ENCODE results near the gene HAT1. TPM values are rescaled to one million over a fixed set of nuclear protein-coding genes. Genes with fewer than 3 reads are reported as not detected.

Gene HAT1
- total RNA-seq, 1 experiment from 2014 or later: 56.8 TPM

DNA sequence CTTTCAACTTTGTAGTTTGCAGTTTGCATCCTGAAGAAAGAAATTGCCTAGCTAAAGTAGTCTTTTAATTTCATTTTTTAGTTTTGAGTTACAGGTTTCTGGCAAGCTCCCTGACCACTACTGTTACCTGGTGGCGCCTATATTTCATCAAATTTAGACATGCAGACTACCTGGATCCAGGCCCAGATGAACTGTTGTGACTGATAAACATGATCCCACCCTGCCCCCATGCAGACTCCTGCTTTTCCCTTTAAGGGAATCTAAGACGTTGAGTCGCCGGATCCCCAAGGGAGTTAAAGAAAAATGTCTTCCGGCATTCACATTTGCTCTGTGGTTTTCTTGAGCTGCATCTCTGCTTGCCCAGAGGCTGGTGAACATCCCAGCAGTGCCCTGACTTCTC lies 99.7 kb downstream of the HAT1 start:
- DNase-seq: no peak
- Histone ChIP-seq H3K9me2 (replicated peaks; ENCODE audit: insufficient read depth, low read length) (no peaks in the 10 kb centered on the region), H3K4me3 (ENCODE audit: low read length) (no peak overlapping the region), H3K9ac (ENCODE audit: low read length) (no peak overlapping the region), H3K27ac (ENCODE audit: low read length) (peak overlapping the region; percentile 67; the same call in 1 of the 2 replicates), H3K4me1 (ENCODE audit: low read length) (peaks cover 31% of the 10 kb centered on the region), H3K4me2 (ENCODE audit: low read depth, low read length, poor library complexity, severe bottlenecking) (no peak overlapping the region), H2AFZ (ENCODE audit: low read length) (no peak overlapping the region), H4K20me1 (ENCODE audit: insufficient read depth, low read depth, low read length) (no peaks in the 10 kb centered on the region), H3K79me2 (ENCODE audit: low read length) (no peaks in the 10 kb centered on the region), H3K27me3 (ENCODE audit: low read length) (no peaks in the 10 kb centered on the region), H3K36me3 (ENCODE audit: insufficient read depth, low read length) (no peaks in the 10 kb centered on the region), H3K9me3 (ENCODE audit: low read length) (no peaks in the 10 kb centered on the region)

DNA sequence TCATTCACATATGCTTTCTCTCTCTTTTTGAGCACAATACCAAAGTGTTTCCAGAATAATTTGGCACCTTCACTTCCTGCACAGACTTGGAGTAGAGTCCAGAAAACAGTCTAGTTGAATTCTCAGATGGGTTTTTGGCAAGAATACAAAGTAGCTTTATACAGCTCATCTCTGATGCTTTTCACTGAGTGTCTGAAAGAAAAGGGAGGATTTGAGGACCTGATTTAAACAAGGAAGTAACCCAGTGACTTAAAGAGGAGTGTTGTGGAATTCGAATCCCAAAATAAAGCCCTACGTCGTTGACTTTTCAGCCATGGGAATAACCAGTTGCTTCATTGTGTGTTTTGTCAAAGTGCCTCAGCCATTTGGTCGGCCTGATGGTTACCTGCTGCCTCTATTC lies 109.3 kb downstream of the HAT1 start:
- Histone ChIP-seq H3K4me3 (ENCODE audit: low read length) (no peak overlapping the region), H3K4me2 (ENCODE audit: low read depth, low read length, poor library complexity, severe bottlenecking) (no peak overlapping the region), H3K27ac (ENCODE audit: low read length) (no peak overlapping the region), H3K9me3 (ENCODE audit: low read length) (no peaks in the 10 kb centered on the region), H3K9ac (ENCODE audit: low read length) (no peak overlapping the region), H3K27me3 (ENCODE audit: low read length) (no peaks in the 10 kb centered on the region), H4K20me1 (ENCODE audit: insufficient read depth, low read depth, low read length) (no peaks in the 10 kb centered on the region), H3K4me1 (ENCODE audit: low read length) (peaks cover 29% of the 10 kb centered on the region), H3K9me2 (replicated peaks; ENCODE audit: insufficient read depth, low read length) (no peaks in the 10 kb centered on the region), H3K79me2 (ENCODE audit: low read length) (no peaks in the 10 kb centered on the region), H3K36me3 (ENCODE audit: insufficient read depth, low read length) (no peaks in the 10 kb centered on the region), H2AFZ (ENCODE audit: low read length) (peak overlapping the region; percentile 30)
- no peak for DNase-seq

Other genes with a start within 250 kb of the HAT1 start
- gene DYNC1I2, start 235.0 kb upstream of the HAT1 start, total RNA-seq (2014; rRNA removed; shearing (Covaris generic); ENCODE audit: low replicate concordance): 36.5 and 48.4 TPM in 2 replicates
- 45.4 and 55.8 TPM in 2 replicates for gene SLC25A12, start 28.2 kb upstream of the HAT1 start, total RNA-seq (2014; rRNA removed; shearing (Covaris generic); ENCODE audit: low replicate concordance)
- 4.9 and 20.7 TPM in 2 replicates for gene METAP1D, start 77.5 kb downstream of the HAT1 start, total RNA-seq (2014; rRNA removed; shearing (Covaris generic); ENCODE audit: low replicate concordance)
- gene DLX1, start 163.0 kb downstream of the HAT1 start, total RNA-seq (2014; rRNA removed; shearing (Covaris generic); ENCODE audit: low replicate concordance): 1.0 and 1.2 TPM in 2 replicates
- gene DLX2, start 180.4 kb downstream of the HAT1 start, total RNA-seq (2014; rRNA removed; shearing (Covaris generic); ENCODE audit: low replicate concordance): 0.97 and 1.5 TPM in 2 replicates